T-helper 17 cell (primary cell): ENCODE results near the gene FBXL7. TPM values are rescaled to one million over a fixed set of nuclear protein-coding genes. Genes with fewer than 3 reads are reported as not detected.

Experiments
- ATAC-seq: fragments of 150-1000 bp; cut with Tn5 transposase; 2 replicates; pipeline ENCODE4 v1.10.0; 2021; ENCODE audit warnings: mild to moderate bottlenecking, moderate library complexity
- DNase-seq, 3 donors: peaks; one replicate each; pipeline versions ENCODE4 v3.0.0 to v3.0.0-alpha.2; 2020 to 2021
- H3K9me3 ChIP-seq: one replicate; pipeline ENCODE4 v1.7.0; 2013; ENCODE audit warnings: low read length, mild to moderate bottlenecking; ENCODE audit not compliant: control insufficient read depth, poor library complexity, severe bottlenecking
- H3K27ac Mint-ChIP-seq: one replicate; pipeline ENCODE4 v1.8.0; 2022; ENCODE audit warnings: mild to moderate bottlenecking, moderate library complexity, mixed read lengths
- H3K27me3 Mint-ChIP-seq: one replicate; pipeline ENCODE4 v1.8.0; 2022; ENCODE audit warnings: mixed read lengths
- H3K36me3 Mint-ChIP-seq: one replicate; pipeline ENCODE4 v1.8.0; 2022; ENCODE audit warnings: low read depth, mixed read lengths
- H3K4me1 Mint-ChIP-seq: one replicate; pipeline ENCODE4 v1.8.0; 2022; ENCODE audit warnings: mild to moderate bottlenecking, mixed read lengths
- H3K4me3 Mint-ChIP-seq: one replicate; pipeline ENCODE4 v1.8.0; 2022; ENCODE audit warnings: mild to moderate bottlenecking, moderate library complexity, mixed read lengths
- total RNA-seq, 4 donors: library from RNA in 2 of 4; stranded (reverse) in 2 of 4; gene quantifications; one replicate each; pipeline ENCODE4 v1.2.3 and lab custom pipeline; 2022 to 2026

Gene FBXL7
- total RNA-seq, 2 donors from 2014 or later = not detected

DNA sequence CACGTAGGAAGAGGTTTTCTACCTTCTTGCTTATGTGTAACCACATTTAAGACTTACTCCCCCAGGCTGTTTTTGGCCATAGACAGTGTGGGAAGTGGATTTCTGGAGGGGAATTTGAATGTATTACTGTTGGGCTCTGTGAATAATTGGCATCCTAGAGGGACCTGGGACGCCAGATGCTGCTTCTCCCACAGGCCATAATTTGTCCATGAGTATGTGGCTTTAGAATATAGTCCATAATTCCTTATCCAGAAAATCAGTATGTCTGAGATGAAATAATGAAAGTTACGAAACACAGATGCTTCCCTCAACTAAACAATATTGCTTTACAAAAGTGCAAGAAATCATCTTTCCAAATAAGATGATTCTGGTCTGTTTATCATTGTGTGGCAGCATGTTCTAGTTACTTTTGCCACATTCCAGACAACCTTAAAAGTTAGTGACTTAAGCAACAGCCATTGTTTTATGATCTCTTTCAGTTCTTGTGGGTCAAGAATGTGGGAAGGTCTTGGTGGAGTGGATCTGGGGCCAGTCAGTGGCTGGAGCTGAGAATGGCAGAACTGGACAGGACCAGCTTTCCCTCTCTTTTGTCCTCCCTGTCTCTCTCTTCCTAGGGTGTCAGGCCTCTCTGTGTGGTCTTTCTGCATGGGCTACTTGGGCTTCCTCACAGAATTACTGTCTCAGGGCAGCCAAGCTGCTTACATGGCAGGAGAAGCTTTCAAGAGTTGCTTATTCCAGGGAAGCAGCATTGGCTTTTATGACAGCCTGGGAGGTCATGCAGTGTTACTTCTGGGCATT lies 79.4 kb downstream of the FBXL7 start:
- Mint-ChIP-seq H3K4me1 (no peaks in the 10 kb centered on the region), H3K27ac (no peak overlapping the region), H3K36me3 (no peaks in the 10 kb centered on the region), H3K27me3 (no peaks in the 10 kb centered on the region), H3K4me3 (no peak overlapping the region)
- DNase-seq (no peak), ATAC-seq (no peak)
- H3K9me3 ChIP-seq = no peaks in the 10 kb centered on the region

DNA sequence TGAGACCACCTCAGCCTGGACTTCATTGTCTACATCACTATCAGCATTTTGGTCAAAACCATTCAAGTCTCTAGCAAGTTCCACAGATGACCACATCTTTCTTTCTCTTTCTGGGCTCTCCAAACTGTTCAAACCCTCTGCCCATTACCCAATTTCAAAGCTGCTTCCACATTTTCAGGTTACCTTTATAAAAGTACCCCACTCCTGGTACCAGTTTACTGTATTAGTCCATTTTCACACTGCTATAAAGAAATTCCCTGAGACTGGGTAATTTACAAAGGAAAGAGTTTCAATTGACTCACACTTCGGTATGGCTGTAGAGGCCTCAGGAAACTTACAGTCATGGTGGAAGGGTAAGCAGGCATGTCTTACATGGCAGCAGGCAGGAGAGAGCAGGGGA lies 84.5 kb downstream of the FBXL7 start:
- Mint-ChIP-seq H3K4me1 (no peaks in the 10 kb centered on the region), H3K27me3 (no peaks in the 10 kb centered on the region), H3K36me3 (no peaks in the 10 kb centered on the region), H3K27ac (no peak overlapping the region), H3K4me3 (no peak overlapping the region)
- no peaks in the 10 kb centered on the region for H3K9me3 ChIP-seq
- ATAC-seq (no peak), DNase-seq (no peak)

DNA sequence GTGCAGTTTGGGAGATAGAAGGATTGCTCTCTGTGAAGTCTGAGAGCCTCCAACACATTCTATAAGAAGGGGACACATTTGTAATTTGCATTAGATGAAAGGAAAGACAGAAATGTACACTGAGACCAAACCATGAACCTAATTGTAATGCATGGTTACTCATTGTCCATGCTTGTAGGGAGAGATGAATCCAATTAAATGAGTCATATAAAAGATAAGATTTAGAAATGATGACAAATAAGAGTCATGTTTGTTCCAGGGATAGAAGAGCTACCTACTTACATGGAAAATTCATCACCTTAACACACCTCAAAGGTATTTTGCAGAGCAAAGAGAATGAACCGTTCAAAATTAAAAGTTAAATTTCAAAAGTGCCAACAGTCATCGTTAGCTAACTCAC lies 85.1 kb downstream of the FBXL7 start:
- no peaks in the 10 kb centered on the region for H3K27me3 Mint-ChIP-seq
- DNase-seq (no peak), ATAC-seq (no peak)
- H3K27ac Mint-ChIP-seq = no peak overlapping the region
- no peaks in the 10 kb centered on the region for H3K36me3 Mint-ChIP-seq
- H3K4me1 Mint-ChIP-seq = no peaks in the 10 kb centered on the region
- no peak overlapping the region for H3K4me3 Mint-ChIP-seq
- H3K9me3 ChIP-seq = no peaks in the 10 kb centered on the region

- H3K27me3 Mint-ChIP-seq = no peaks in the 10 kb centered on the region
- H3K9me3 ChIP-seq = no peaks in the 10 kb centered on the region
- no peaks in the 10 kb centered on the region for H3K4me1 Mint-ChIP-seq
- no peak overlapping the region for H3K4me3 Mint-ChIP-seq
- H3K27ac Mint-ChIP-seq = no peak overlapping the region
- no peaks in the 10 kb centered on the region for H3K36me3 Mint-ChIP-seq
- ATAC-seq (no peak), DNase-seq (no peak)
These were observed 86.0 kb downstream of the FBXL7 start for GRCh38 chr5:15585841-15586591.

DNA sequence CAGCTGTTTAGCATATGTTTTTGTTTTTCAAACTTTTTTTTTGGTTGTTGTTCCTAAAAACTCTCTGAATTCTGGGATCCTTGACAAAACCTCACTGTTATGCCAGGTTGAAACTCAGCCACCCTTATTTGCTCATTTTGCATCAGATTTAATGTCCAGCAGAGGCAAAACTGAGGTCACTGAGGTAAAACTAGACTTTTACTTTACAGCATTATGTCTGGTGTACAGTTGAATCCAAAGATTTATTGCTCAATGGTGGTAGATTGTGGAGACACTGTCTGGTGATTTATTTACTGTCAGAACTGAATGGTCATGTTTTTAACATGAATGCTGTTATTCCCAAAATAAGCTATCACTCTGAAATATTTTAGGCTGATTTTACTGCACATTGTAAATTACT lies 87.9 kb downstream of the FBXL7 start:
- DNase-seq = no peak
- Mint-ChIP-seq H3K4me3 (no peak overlapping the region), H3K27ac (no peak overlapping the region), H3K4me1 (no peaks in the 10 kb centered on the region), H3K36me3 (no peaks in the 10 kb centered on the region), H3K27me3 (no peaks in the 10 kb centered on the region)
- ATAC-seq = no peak
- H3K9me3 ChIP-seq = no peaks in the 10 kb centered on the region

GRCh38 chr5:15592728-15593127 lies 92.7 kb downstream of the FBXL7 start:
- ATAC-seq = no peak
- H3K36me3 Mint-ChIP-seq = no peaks in the 10 kb centered on the region

GRCh38 chr5:15594977-15595568 lies 95.1 kb downstream of the FBXL7 start:
- Mint-ChIP-seq H3K4me3 (no peak overlapping the region), H3K36me3 (no peaks in the 10 kb centered on the region), H3K27ac (no peak overlapping the region), H3K27me3 (no peaks in the 10 kb centered on the region), H3K4me1 (no peaks in the 10 kb centered on the region)
- ATAC-seq (no peak), DNase-seq (no peak)
- H3K9me3 ChIP-seq = no peaks in the 10 kb centered on the region

More at GRCh38 chr5:15592728-15593127, 92.7 kb downstream of the FBXL7 start:
- no peaks in the 10 kb centered on the region for H3K27me3 Mint-ChIP-seq
- no peaks in the 10 kb centered on the region for H3K9me3 ChIP-seq
- no peak for DNase-seq
- no peak overlapping the region for H3K4me3 Mint-ChIP-seq
- no peaks in the 10 kb centered on the region for H3K4me1 Mint-ChIP-seq
- H3K27ac Mint-ChIP-seq = no peak overlapping the region

DNA sequence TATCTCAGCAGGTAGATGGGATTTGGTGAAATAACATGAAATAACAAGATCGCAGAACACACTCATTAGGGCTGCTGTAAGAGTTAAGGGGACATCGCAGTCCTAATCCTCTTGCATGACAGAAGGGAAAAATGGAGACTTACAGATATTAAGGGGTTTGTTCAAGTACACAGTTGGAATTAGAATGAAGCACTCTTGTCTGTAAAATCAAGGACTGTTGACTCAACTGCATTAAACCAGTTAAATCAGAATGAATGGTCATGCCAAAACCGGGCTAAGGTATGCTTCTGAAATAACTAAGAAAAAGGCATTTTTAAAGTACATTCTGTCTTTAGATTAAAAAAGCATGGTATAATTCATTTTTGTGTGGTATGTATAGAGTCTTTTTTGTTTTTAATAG lies 95.9 kb downstream of the FBXL7 start:
- H3K27me3 Mint-ChIP-seq = no peaks in the 10 kb centered on the region

DNA sequence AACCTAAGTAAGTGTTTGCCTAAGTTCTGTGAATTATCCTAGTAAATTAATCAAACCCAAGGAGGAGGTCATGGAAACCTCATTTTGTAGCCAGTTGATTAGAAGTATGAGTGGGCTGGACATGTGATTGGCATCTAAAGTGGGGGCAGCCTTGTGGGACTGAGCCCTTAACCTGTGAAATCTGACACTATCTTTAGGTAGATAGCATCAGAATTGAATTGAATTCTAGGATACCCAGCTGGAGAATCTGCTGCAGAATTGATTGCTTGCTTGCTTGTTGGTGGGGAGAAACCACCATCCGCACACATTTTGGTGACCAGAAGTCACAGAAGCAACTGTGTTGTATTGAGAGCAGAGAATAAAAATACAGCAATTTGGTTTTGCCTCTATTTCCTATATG lies 97.0 kb downstream of the FBXL7 start:
- ATAC-seq (no peak), DNase-seq (no peak)
- Mint-ChIP-seq H3K4me3 (no peak overlapping the region), H3K36me3 (no peaks in the 10 kb centered on the region), H3K27me3 (no peaks in the 10 kb centered on the region), H3K27ac (no peak overlapping the region), H3K4me1 (no peaks in the 10 kb centered on the region)
- H3K9me3 ChIP-seq = no peaks in the 10 kb centered on the region

More for the DNA sequence above, 95.9 kb downstream of the FBXL7 start:
- Mint-ChIP-seq H3K4me1 (no peaks in the 10 kb centered on the region), H3K27ac (no peak overlapping the region), H3K36me3 (no peaks in the 10 kb centered on the region), H3K4me3 (no peak overlapping the region)
- DNase-seq (no peak), ATAC-seq (no peak)
- no peaks in the 10 kb centered on the region for H3K9me3 ChIP-seq

- H3K4me3 Mint-ChIP-seq = no peak overlapping the region
- H3K27ac Mint-ChIP-seq = no peak overlapping the region
- H3K9me3 ChIP-seq = no peaks in the 10 kb centered on the region
- DNase-seq = no peak
- no peaks in the 10 kb centered on the region for H3K4me1 Mint-ChIP-seq
- no peaks in the 10 kb centered on the region for H3K36me3 Mint-ChIP-seq
- no peak for ATAC-seq
- H3K27me3 Mint-ChIP-seq = no peaks in the 10 kb centered on the region
These were observed 97.8 kb downstream of the FBXL7 start for GRCh38 chr5:15597804-15598203.

GRCh38 chr5:15598294-15598902 lies 98.4 kb downstream of the FBXL7 start:
- no peaks in the 10 kb centered on the region for H3K27me3 Mint-ChIP-seq
- H3K4me1 Mint-ChIP-seq = no peaks in the 10 kb centered on the region
- ATAC-seq (no peak), DNase-seq (no peak)
- no peaks in the 10 kb centered on the region for H3K36me3 Mint-ChIP-seq
- no peak overlapping the region for H3K27ac Mint-ChIP-seq
- no peaks in the 10 kb centered on the region for H3K9me3 ChIP-seq
- no peak overlapping the region for H3K4me3 Mint-ChIP-seq

DNA sequence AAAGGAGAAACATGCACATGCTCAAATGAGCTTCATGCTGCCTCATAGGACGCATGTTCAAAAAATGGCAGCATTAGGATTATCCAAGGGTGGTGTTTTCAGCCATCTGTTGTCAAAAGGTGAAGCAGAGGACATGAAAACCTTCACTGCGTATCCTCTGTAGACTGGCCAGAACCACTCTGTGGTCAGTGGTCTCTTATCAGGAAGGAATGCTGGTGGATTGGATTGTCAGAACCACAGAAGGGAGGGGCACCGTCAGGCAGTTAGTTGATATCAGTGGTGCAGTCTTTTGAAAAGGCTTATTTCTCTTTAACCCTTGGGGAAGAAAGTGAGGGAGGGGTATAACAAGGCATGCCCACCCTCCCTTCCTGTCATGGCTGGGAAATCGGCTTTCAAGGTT lies 100.1 kb downstream of the FBXL7 start:
- H3K27me3 Mint-ChIP-seq = no peaks in the 10 kb centered on the region
- no peak overlapping the region for H3K4me3 Mint-ChIP-seq
- H3K27ac Mint-ChIP-seq = no peak overlapping the region
- no peaks in the 10 kb centered on the region for H3K4me1 Mint-ChIP-seq
- DNase-seq (no peak), ATAC-seq (no peak)
- no peaks in the 10 kb centered on the region for H3K36me3 Mint-ChIP-seq
- H3K9me3 ChIP-seq = no peaks in the 10 kb centered on the region

GRCh38 chr5:15601274-15601673 lies 101.3 kb downstream of the FBXL7 start:
- ATAC-seq (no peak), DNase-seq (no peak)
- Mint-ChIP-seq H3K27ac (no peak overlapping the region), H3K4me3 (no peak overlapping the region), H3K27me3 (no peaks in the 10 kb centered on the region), H3K36me3 (no peaks in the 10 kb centered on the region), H3K4me1 (no peaks in the 10 kb centered on the region)
- H3K9me3 ChIP-seq = no peaks in the 10 kb centered on the region
